HG02884 (cell line): Measurements from ENCODE around the gene NFATC4.
"Not testable (repeated sequence)": the region's sequence is repeated elsewhere in the genome, so short reads cannot be mapped to it uniquely, and the experiment has no call there.

Experiments
- ATAC-seq: cut with Tn5 transposase; IDR thresholded peaks from one replicate; pipeline ENCODE4 v1.9.1; 2021; ENCODE audit warnings: mild to moderate bottlenecking, moderate library complexity; ENCODE audit not compliant: unreplicated experiment

The NFATC4 gene

DNA sequence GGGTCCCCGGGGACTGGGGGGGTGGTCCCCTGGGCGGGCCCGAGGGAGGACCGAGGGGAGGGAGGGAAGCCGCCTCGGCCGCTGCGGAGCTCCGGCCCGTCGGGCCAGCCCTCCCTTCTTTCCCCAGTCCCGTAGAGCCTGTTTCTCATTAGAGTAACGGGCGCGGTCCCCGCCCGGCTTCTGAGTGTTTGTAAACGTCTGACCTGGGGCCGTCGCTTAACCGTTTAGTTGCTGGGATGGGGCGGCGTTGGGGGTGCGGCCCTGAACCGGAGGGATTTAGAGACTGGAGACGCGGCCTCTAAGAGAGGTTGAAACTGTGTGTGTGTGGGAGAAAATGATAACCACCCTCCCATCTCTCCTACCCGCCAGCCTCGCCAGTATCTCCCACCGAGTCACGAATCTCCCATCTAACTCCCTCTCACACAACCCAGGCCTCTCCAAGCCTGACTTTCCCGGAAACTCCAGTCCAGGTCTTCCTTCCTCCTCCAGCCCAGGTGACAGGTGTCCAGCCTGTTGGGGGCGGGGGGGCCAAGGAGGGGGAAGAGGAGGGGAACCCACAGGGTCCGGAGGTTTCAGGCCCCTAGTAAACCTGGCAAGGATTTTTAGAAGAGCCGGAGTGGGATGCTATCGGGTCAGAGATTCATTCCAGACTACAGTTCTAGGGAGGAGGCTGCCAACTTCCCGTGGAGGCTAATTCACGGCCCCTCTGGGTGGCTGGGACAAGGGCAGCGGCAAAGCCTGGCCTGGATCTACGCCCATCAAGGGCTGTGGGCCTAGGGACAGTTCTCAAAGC lies 1.1 kb upstream of the NFATC4 start:
- ATAC-seq = peak; percentile 43

DNA sequence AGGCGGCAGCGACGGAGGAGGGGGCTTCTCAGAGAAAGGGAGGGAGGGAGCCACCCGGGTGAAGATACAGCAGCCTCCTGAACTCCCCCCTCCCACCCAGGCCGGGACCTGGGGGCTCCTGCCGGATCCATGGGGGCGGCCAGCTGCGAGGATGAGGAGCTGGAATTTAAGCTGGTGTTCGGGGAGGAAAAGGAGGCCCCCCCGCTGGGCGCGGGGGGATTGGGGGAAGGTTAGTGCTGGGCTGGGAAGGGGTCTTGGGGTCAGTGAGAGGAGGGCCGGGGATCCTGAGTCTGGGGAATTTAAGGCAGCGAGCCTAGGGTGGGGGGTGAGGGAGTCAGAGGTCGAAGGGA lies 203 bp downstream of the NFATC4 start:
- ATAC-seq = no peak

DNA sequence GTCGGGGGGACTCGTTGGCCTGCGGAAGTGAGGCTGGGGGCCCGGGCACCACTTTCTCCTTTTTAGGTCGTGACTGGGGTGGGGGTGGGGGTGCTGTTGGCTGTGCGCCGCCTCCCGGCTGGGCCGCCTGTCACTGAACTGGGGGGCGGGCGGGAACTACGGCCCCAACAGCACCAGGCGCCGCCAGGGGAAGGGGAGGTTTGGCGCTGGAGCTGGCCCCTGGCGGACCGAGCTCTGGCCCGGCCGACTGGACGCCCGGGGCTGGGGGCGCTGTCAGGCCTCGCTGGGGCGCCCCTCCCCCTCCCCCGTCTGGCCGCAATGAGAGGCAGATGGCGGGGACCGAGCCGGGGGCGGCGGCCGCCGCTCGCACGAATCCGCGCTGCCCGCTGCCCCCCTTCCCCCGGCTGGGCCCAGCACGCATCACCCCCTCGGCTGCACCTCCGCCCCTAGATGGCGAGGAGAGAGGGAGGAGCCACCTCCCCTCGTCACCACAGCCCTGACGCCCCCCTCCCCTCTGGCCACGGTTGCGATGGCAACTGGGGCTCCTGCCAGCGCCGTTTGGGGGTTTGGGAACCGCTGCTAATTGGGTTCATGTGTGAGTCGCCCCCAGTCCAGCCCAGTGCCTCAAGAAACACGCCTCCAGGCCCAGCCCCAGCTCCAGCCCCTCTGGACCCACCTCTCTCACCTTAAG lies 723 bp downstream of the NFATC4 start:
- no peak for ATAC-seq

DNA sequence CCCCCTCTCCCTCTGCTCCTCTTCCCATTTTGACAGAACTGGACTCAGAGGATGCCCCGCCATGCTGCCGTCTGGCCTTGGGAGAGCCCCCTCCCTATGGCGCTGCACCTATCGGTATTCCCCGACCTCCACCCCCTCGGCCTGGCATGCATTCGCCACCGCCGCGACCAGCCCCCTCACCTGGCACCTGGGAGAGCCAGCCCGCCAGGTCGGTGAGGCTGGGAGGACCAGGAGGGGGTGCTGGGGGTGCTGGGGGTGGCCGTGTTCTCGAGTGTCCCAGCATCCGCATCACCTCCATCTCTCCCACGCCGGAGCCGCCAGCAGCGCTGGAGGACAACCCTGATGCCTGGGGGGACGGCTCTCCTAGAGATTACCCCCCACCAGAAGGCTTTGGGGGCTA lies 1.5 kb downstream of the NFATC4 start:
- ATAC-seq = no peak

DNA sequence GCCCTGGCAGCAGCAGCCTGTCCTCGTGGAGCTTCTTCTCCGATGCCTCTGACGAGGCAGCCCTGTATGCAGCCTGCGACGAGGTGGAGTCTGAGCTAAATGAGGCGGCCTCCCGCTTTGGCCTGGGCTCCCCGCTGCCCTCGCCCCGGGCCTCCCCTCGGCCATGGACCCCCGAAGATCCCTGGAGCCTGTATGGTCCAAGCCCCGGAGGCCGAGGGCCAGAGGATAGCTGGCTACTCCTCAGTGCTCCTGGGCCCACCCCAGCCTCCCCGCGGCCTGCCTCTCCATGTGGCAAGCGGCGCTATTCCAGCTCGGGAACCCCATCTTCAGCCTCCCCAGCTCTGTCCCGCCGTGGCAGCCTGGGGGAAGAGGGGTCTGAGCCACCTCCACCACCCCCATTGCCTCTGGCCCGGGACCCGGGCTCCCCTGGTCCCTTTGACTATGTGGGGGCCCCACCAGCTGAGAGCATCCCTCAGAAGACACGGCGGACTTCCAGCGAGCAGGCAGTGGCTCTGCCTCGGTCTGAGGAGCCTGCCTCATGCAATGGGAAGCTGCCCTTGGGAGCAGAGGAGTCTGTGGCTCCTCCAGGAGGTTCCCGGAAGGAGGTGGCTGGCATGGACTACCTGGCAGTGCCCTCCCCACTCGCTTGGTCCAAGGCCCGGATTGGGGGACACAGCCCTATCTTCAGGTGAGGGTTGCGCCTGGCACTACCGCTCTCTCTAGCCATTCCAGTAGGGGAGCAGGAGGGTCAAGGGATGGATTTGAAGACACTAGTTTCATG lies 2.1 kb downstream of the NFATC4 start:
- no peak for ATAC-seq

DNA sequence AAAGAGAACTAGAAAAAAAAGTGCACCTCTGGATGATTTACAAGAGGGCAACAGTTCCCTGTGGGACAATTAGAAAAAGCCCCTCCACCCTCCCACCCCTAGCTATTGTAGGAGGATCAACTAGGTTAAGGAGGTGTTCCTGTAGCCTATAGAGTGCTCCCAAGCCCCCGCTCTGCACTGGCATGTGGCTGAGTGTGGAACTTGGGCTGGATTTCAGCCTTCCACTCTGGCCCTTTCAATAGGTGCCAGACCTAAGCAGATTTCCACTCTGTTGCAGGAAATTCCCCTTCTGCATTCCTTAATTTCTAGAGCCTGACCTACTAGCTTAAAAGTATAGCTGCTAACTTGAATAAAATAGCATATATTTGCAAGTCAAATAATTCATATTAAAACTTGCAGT lies 2.8 kb downstream of the NFATC4 start:
- no peak for ATAC-seq

DNA sequence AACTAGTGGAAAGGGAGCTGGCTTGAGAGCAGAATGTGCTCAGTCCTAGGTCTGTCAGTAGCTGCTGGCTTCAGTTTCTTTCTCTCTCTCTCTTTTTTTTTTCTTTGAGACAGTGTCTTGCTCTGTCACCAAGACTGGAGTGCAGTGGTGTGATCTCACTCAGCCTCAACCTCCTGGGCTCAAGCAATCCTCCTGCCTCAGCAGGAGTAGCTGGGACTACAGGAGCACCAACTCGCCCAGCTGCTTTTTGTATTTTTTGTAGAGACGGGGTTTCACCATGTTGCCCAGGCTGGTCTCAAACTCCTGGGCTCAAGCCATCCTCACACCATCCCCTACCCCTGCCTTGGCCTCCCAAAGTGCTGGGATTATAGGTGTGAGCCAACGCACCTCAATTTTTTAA lies 3.6 kb downstream of the NFATC4 start:
- not testable (repeated sequence) for ATAC-seq

DNA sequence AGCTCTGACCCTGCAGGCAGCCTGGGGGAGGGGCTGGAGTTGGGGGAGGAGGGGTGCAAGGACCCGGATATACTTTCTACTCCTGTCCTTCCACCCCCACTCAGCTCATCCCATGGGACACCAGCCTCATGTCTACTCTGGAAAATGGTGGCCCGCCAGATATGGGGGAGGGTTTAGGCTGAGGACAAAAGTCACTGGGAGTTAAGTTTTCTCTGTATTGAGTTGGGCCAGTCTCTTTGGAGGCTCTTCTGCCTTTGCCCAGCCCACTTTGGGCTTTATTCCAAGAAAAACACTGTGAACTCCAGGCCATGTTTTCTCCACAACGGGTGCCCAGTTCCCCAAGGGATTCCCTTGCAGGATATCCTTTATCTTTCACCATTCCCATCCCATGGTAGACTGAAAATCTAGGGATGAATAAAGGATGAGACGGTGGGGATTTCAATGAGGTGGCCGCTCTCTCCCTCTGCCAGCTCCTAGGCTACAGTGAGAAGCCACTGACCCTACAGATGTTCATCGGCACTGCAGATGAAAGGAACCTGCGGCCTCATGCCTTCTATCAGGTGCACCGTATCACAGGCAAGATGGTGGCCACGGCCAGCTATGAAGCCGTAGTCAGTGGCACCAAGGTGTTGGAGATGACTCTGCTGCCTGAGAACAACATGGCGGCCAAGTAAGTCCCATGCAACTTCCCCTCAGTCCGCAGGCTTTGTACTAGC lies 4.9 kb downstream of the NFATC4 start:
- ATAC-seq = no peak

DNA sequence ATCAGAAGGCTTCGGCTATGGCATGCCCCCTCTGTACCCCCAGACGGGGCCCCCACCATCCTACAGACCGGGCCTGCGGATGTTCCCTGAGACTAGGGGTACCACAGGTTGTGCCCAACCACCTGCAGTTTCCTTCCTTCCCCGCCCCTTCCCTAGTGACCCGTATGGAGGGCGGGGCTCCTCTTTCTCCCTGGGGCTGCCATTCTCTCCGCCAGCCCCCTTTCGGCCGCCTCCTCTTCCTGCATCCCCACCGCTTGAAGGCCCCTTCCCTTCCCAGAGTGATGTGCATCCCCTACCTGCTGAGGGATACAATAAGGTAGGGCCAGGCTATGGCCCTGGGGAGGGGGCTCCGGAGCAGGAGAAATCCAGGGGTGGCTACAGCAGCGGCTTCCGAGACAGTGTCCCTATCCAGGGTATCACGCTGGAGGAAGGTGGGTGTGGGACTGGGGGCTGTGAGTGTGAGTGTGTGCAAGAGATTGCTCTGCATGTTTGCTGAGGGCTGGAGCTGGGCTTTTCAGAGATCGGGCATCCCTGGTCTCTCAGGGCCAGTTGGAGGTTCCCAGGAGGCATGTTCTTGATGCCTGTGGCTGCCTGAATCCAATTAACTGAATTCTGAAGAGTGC lies 8.6 kb downstream of the NFATC4 start:
- no peak for ATAC-seq

DNA sequence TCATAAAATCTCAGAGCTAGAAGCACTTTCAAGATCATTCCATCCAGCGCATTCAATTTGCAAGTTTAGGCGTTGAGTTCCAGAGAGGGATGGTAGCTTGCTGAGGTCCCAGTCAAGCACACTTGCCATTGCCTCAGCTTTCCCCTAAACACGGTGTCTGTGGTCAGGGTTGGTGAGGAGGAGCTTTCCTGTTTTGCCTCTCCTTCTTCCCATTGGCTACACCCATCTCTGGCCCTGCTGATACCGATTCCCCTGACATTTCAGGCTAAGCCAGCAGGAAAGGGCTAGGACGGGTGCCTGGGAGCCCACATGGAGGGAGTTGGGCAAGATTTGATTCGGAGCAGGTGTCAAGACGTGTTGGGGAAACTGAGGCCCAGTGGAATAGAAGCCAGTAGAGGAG lies 9.1 kb downstream of the NFATC4 start:
- ATAC-seq = no peak

DNA sequence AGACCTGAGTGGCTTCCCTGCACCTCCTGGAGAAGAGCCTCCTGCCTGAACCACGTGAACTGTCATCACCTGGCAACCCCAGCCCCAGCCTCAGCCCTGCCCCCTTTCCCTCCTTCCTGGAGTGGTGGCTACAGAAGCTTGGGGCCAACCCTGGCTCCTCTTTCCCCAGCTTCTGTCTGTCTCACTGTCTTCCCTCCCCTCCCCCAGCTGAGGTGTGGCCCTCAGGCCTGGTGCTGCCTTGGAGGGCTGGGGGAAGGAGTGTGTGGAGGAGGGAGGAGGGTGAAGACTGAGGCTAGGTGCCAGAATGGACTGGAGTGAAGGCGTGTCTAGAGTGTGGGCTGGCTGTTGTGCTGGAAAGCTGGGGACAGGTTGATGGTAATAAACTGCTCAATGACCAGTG lies 9.7 kb downstream of the NFATC4 start:
- no peak for ATAC-seq

DNA sequence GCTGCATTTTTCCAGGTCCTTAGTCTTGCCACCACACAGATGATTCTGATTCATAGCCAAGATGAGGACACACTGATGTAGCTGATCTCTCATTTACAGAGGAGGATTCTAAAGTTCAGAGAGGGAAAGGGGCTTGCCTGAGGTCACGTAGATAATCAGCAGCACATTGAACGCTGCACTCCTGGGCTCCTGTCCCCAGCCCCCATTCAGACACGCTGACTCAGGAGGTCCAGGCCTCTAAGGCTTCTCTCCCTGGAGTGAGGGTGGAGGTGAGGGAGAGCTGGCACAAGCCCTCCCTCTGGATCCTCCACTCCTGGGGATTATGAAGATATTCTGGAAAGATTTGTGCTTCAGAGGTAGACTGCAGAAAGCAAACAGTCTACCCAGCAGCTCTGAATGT lies 10.3 kb downstream of the NFATC4 start:
- no peak for ATAC-seq

DNA sequence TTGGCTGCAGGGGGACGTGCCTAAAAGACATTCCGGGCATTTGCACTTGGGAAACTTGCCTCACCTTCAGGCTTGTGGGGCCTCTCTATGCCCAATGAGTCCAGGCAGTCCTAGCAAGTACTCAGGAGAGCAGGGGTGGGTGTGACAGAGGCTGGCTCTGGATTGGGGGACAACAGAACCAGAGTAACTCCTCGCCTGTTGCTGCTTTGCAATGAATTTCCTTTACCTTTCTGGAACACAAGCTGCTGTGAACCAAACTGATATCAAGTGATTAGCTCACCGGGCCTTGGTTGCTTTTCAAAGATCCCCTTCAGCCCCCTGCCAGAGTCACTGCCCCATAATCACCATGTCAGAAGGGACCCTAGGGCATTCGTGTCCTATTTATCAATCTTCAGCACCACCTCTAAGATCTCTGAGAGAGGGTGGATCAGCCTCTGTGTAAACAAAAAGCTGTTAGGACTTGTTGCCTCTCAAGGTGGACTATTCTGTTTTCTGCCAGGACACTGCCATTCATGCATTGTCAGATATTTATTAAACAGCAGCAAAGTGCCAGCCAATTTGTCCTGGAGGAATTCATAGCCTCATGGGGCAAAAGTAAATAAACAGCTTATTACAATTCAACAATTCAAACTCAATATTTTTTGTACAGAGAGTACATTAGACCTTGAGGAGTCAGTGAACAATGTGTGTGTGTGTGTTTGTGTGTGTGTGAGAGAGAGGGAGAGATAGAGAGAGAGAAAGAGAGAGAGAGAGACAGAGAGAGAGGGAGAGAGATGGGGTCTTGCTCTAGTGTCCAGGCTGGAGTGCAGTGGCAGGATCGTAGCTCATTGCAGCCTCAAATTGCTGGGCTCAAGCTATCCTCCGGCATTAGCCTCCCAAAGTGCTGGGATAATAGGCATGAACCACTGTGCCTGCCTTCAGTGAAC lies 11.3 kb downstream of the NFATC4 start:
- ATAC-seq = no peak

DNA sequence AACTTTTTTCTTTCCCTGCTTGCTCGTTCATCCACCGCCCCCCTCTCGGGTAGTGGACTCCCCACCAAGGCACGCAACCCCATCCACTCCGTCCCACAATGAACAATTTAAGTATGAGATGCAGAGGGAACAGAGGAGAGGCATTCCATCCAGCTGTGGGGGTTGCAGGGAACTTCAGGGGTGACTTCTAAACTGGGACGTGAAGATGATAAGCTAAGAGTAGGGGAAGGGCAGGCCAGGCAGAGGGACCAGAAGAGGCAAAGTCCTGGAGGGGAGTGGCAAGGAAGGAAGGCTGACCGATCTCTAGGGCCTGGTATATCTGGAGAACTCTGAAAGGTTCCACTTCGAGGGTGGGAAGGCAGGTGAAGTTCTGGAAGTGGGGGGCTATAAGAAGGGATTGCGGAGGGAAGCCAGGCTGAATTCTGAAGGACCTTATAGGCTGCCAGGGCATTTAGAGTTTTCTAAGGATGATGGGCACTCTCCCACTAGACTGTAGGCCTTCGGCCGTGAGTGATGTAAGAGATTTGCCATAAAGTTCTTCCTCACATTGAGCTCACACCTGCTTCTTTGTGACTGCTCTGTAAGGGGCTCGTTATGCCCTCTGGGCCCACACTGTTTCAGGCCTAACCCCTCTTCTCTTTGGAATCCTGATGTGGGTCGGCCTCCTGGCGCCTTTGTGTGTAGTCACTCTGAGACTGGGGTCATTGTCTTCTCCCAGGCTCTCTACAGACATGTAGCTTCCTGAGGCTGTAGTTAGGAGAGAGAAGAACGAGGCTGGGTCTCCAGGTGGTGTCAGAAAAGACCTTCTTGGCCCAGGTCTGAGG lies 12.1 kb downstream of the NFATC4 start:
- ATAC-seq = no peak

DNA sequence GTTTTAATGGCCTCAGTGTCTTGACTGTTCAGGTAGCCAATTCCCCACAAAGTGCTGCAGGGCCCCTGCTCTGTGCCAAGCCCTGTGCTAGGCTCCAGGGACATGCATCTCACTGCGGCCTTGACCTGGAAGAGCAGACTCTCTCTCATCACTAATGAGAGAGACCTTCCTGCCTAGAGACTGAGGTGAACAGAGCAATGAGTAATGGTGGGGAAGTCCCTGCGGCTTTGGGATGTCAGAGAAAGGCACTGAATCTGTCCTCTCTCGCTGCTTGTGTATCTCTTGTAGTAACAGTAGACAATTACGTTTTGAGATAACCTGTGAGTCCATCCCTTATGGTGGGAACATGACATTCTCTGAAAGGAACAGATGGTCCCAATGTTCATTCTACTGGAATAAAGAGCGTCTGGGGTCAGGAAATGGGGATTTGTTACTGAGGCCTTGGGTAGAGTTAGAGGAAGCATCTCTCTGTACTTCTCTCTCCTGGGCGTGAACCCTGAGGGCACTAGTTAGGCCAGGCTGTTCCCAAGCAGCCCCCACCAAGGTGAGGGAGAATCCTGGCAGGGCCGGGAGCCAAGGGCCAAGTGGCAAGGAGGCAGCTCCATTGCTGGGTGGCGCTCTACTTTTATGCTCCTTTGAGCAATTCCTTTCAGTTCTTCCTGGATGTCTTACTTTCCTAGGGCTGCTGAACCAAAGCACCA lies 13.5 kb downstream of the NFATC4 start:
- no peak for ATAC-seq

DNA sequence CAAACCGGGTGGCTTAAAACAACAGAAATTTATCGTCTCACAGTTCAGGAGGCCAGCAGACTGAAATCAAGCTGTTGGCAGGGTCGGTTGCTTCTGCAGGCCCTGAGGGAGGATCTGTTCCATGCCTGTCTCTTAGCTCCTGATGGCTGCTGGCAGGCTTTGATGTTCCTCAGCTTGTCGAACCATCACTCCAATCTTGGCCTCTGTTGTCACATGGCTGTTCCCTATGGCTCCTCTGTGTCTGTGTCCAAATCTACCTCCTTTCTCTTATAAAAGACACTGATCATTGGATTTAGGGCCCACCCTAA lies 14.0 kb downstream of the NFATC4 start:
- ATAC-seq = no peak

DNA sequence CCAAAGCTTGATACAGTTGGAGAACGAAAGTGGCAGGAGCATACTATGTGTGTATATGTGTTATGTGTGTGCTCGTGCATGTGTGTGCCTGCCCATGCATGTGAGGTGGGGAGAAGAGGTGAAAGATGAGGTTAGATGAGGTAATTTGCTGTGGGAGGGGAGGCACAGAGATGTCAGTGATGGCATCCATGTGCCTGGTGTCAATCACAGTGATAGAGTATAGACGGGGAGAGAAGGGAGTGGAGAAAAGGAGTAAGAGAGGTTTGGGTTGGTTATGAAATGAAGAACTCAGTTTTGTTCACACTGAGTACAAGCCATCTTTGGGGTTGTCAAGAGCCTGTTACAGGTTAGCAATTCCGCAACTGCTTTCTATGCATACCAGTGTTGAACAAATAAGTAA lies 16.2 kb downstream of the NFATC4 start:
- ATAC-seq = no peak

DNA sequence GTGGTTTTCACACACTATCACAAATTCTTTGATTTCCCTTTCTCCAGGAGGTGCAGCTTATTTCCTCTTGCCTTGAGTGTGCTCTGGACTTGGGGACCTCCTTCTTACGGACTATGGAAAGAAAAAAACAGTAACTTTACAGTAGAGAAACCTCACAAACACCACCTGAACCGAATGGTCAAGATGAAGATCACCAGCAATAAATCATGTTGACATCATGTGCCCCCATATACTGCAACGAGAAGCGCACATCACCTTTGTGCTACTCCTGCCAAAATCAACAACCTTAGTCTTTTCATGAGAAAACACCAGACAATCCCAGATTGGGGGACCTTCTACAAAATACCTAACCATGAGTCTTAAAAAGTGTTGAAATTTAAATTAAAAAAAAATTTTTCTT lies 17.5 kb downstream of the NFATC4 start:
- no peak for ATAC-seq

DNA sequence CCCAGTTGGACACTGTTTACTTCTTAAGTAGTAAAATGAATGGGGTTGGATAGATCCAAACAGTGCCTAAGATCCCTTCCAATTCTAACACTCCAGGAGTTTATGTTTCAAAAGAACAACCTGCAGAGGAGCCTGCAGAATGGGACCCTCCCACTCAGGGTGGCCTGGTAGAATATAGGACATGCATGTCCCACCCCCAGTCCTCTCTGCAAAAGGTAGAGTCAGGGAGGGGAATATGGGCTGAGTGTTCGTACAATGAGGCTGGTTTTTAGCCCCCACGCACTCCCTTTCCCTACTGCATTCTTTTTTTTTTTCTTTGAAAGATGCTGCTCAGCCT lies 19.0 kb downstream of the NFATC4 start:
- no peak for ATAC-seq
